NOMO-1 treated with dmso at 0.1 percent for 144 hours (cell line): ENCODE results near the gene SLC25A30.
A peak's percentile ranks its signal among the peaks of the same experiment; 100 is the strongest.

Experiments
- DNase-seq: peaks from one replicate; lab custom pipeline; 2025; ENCODE audit not compliant: unreplicated experiment; lab: John Stamatoyannopoulos, UW

The SLC25A30 gene

GRCh38 chr13:45417790-45418534 is at the start of gene SLC25A30:
Gene SLC25A30, minus strand, starts transcription at chr13:45418373. Its CDS starts 6,948 bp downstream, at chr13:45411425.
- peak; percentile 95 for DNase-seq

GRCh38 chr13:45466359-45466758 is 48.2 kb upstream of the SLC25A30 start:
- DNase-seq = no peak

- peak; percentile 92 for DNase-seq
These were observed 46.7 kb upstream of the SLC25A30 start, which contains the start of gene COG3 for GRCh38 chr13:45464687-45465453. Gene COG3, plus strand, starts transcription at chr13:45464939. Its CDS starts 98 bp downstream, at chr13:45465037.

- DNase-seq = no peak
These were observed 46.0 kb upstream of the SLC25A30 start for GRCh38 chr13:45464141-45464686.

- no peak for DNase-seq
These were observed 38.2 kb upstream of the SLC25A30 start for GRCh38 chr13:45456196-45456972.

- DNase-seq = no peak
These were observed 36.0 kb upstream of the SLC25A30 start for GRCh38 chr13:45454204-45454603.

- DNase-seq = no peak
These were observed 33.1 kb upstream of the SLC25A30 start for GRCh38 chr13:45451282-45451681.

- no peak for DNase-seq
These were observed 30.9 kb upstream of the SLC25A30 start for GRCh38 chr13:45448965-45449559.

GRCh38 chr13:45447050-45447661 is 29.0 kb upstream of the SLC25A30 start:
- no peak for DNase-seq

- no peak for DNase-seq
These were observed 28.0 kb upstream of the SLC25A30 start for GRCh38 chr13:45446181-45446580.

GRCh38 chr13:45445053-45445452 is 26.9 kb upstream of the SLC25A30 start:
- DNase-seq = no peak

- no peak for DNase-seq
These were observed 23.5 kb upstream of the SLC25A30 start for GRCh38 chr13:45441633-45442032.

GRCh38 chr13:45439781-45440462 is 21.7 kb upstream of the SLC25A30 start:
- no peak for DNase-seq

GRCh38 chr13:45439008-45439407 is 20.8 kb upstream of the SLC25A30 start:
- no peak for DNase-seq

GRCh38 chr13:45437947-45438346 is 19.8 kb upstream of the SLC25A30 start:
- DNase-seq = no peak

- DNase-seq = no peak
These were observed 18.8 kb upstream of the SLC25A30 start for GRCh38 chr13:45436953-45437352.

GRCh38 chr13:45436332-45436731 is 18.2 kb upstream of the SLC25A30 start:
- DNase-seq = no peak

GRCh38 chr13:45434556-45435371 is 16.6 kb upstream of the SLC25A30 start:
- no peak for DNase-seq

GRCh38 chr13:45433381-45433790 is 15.2 kb upstream of the SLC25A30 start:
- DNase-seq = no peak
